HepG2 (cell line): ENCODE measurements around the gene AAMP. TPM values are rescaled to one million over a fixed set of nuclear protein-coding genes. Genes with fewer than 3 reads are reported as not detected.

ENCODE experiments used
- BRF2 ChIP-seq: sonication (generic); formaldehyde crosslinking; IDR thresholded peaks from 2 replicates; pipeline ENCODE4 v1.8.1; 2022; ENCODE audit warnings: mild to moderate bottlenecking, missing genetic modification reagents
- HNF4G ChIP-seq, 2 experiments: sonication (generic) in 1 of 2; formaldehyde crosslinking in 1 of 2; IDR thresholded peaks; 2 replicates each; pipeline versions ENCODE4 v1.4.0 to v1.6.1; 2011 to 2020; ENCODE audit warnings: borderline replicate concordance in 2 of 2, low read depth in 2 of 2, mild to moderate bottlenecking in 2 of 2, low read length in 1 of 2, missing genetic modification reagents in 1 of 2, moderate library complexity in 1 of 2
- HNRNPL ChIP-seq: fragments of 200-400 bp; formaldehyde crosslinking; IDR thresholded peaks from 2 replicates; pipeline ENCODE4 v1.6.1; 2017; ENCODE audit warnings: mild to moderate bottlenecking, low read depth, low read length
- IRF1 ChIP-seq: sonication (generic); formaldehyde crosslinking; IDR thresholded peaks from 2 replicates; pipeline ENCODE4 v1.4.0; 2020; ENCODE audit warnings: low read depth, mild to moderate bottlenecking, missing genetic modification reagents
- MEIS1 ChIP-seq: sonication (generic); formaldehyde crosslinking; IDR thresholded peaks from 2 replicates; pipeline ENCODE4 v1.9.0; 2021; ENCODE audit warnings: mild to moderate bottlenecking, missing genetic modification reagents, moderate library complexity, borderline replicate concordance
- PAF1 ChIP-seq: IDR thresholded peaks from 2 replicates; pipeline ENCODE4 v1.6.1; 2016; ENCODE audit warnings: missing genetic modification reagents, missing compliant biosample characterization
- PAX8 ChIP-seq: sonication (generic); formaldehyde crosslinking; IDR thresholded peaks from 2 replicates; pipeline ENCODE4 v1.8.0; 2022; ENCODE audit warnings: mild to moderate bottlenecking, missing genetic modification reagents, borderline replicate concordance
- SMAD9 ChIP-seq: sonication (generic); formaldehyde crosslinking; IDR thresholded peaks from 2 replicates; pipeline ENCODE4 v1.5.1; 2020; ENCODE audit warnings: mild to moderate bottlenecking, missing genetic modification reagents
- SNAI1 ChIP-seq: sonication (generic); formaldehyde crosslinking; IDR thresholded peaks from 2 replicates; pipeline ENCODE4 v1.5.0; 2020; ENCODE audit warnings: mild to moderate bottlenecking, missing genetic modification reagents, borderline replicate concordance
- TEF ChIP-seq: sonication (generic); formaldehyde crosslinking; IDR thresholded peaks from 2 replicates; pipeline ENCODE4 v1.5.0; 2020; ENCODE audit warnings: missing genetic modification reagents
- TERF1 ChIP-seq: sonication (generic); formaldehyde crosslinking; IDR thresholded peaks from 2 replicates; pipeline ENCODE4 v1.8.0; 2022; ENCODE audit warnings: mild to moderate bottlenecking, missing genetic modification reagents, moderate library complexity
- TGIF2 ChIP-seq: IDR thresholded peaks from 2 replicates; pipeline ENCODE4 v1.6.1; 2016; ENCODE audit warnings: control low read depth, missing compliant biosample characterization
- THRA ChIP-seq: sonication (generic); formaldehyde crosslinking; IDR thresholded peaks from 2 replicates; pipeline ENCODE4 v1.4.0; 2020; ENCODE audit warnings: missing genetic modification reagents, borderline replicate concordance
- U2AF1 ChIP-seq: fragments of 200-400 bp; formaldehyde crosslinking; optimal IDR thresholded peaks from 2 replicates; pipeline ENCODE3; 2017; ENCODE audit warnings: mild to moderate bottlenecking, low read depth, low read length
- ZBTB34 ChIP-seq: sonication (generic); formaldehyde crosslinking; IDR thresholded peaks from 2 replicates; pipeline ENCODE4 v1.8.0; 2022; ENCODE audit warnings: mild to moderate bottlenecking, missing genetic modification reagents
- ZNF552 ChIP-seq: sonication (generic); formaldehyde crosslinking; IDR thresholded peaks from 2 replicates; pipeline ENCODE4 v1.9.0; 2022; ENCODE audit warnings: missing genetic modification reagents, mild to moderate bottlenecking, borderline replicate concordance
- ZSCAN30 ChIP-seq: sonication (generic); formaldehyde crosslinking; IDR thresholded peaks from 2 replicates; pipeline ENCODE4 v1.5.0; 2020; ENCODE audit warnings: mild to moderate bottlenecking, missing genetic modification reagents
- polyA plus RNA-seq, 8 experiments: library from polyadenylated mRNA; depleted of rRNA in 3 of 8; stranded (reverse) in 7 of 8; unstranded in 1 of 8; fragments of >200 nt; fragmentation: Illumina TruSeq in 4 of 8; extraction: Trizol in 4 of 8; gene quantifications; 2 replicates each; pipeline versions ENCODE4 v1.2.1 to v1.2.3, GENCODE V29; 2011 to 2016; ENCODE audit warnings: low read depth in 4 of 8, missing spikeins in 1 of 8, mixed read lengths in 1 of 8; ENCODE audit not compliant: insufficient read depth in 1 of 8
- total RNA-seq, 5 experiments: library from RNA; depleted of rRNA; stranded (reverse); fragments of >200 nt; fragmentation: Illumina TruSeq; extraction: Trizol; gene quantifications; 2 replicates each; pipeline ENCODE4 v1.2.3, GENCODE V29; 2016; ENCODE audit warnings: low read depth in 1 of 5

The AAMP gene
- total and polyA plus RNA-seq, 2 of the 13 experiments (the other 11 are each of a cell fraction or from before 2014, with no cell fraction given): 110 to 186 TPM

GRCh38 chr2:218292048-218293014, 22.4 kb upstream of the AAMP start, which contains the start of gene TMBIM1 (continued):
- TF ChIP-seq ZBTB34 (CRISPR knock-in tag): no peak; the same call in 1 of the 2 replicates
- TF ChIP-seq HNRNPL: peak; percentile 93
- TF ChIP-seq TERF1 (CRISPR knock-in tag): no peak
- TF ChIP-seq ZSCAN30 (CRISPR knock-in tag): no peak
- no peak; the same call in 1 of the 2 replicates for TF ChIP-seq BRF2
- TF ChIP-seq TEF (CRISPR knock-in tag): no peak; the same call in 1 of the 2 replicates
- 0 out of 2 replicates have a peak, but pooled peaks have one; percentile 23 for TF ChIP-seq ZNF552 (CRISPR knock-in tag)
- no peak for TF ChIP-seq PAX8 (CRISPR knock-in tag)
- 0 out of 2 replicates have a peak, but pooled peaks have one; percentile 46 for TF ChIP-seq SNAI1 (CRISPR knock-in tag)
- peak; percentile 55 for TF ChIP-seq HNF4G (IDR thresholded peaks at IDR 0.05; ENCODE audit: borderline replicate concordance, low read depth, low read length)
- no peak; the same call in 1 of the 2 replicates for TF ChIP-seq HNF4G (CRISPR knock-in tag; IDR thresholded peaks at IDR 0.05; ENCODE audit: borderline replicate concordance, low read depth)
- TF ChIP-seq SMAD9 (CRISPR knock-in tag): no peak
- TF ChIP-seq MEIS1 (CRISPR knock-in tag): no peak; the same call in 1 of the 2 replicates
- TF ChIP-seq PAF1: no peak
- TF ChIP-seq U2AF1: no peak
- peak; percentile 32; the same call in 1 of the 2 replicates for TF ChIP-seq TGIF2 (CRISPR knock-in tag)
- TF ChIP-seq IRF1 (CRISPR knock-in tag): no peak
- peak; percentile 46; the same call in 1 of the 2 replicates for TF ChIP-seq THRA
